GM12892 (cell line): ENCODE results near the gene AQP7. TPM values are rescaled to one million over a fixed set of nuclear protein-coding genes. Genes with fewer than 3 reads are reported as not detected.
"Not testable (repeated sequence)": the region's sequence is repeated elsewhere in the genome, so short reads cannot be mapped to it uniquely, and the experiment has no call there.

Experiments used
- DNase-seq: peaks from one replicate; pipeline ENCODE4 v3.0.0; 2011; ENCODE audit not compliant: insufficient read length
- FAIRE-seq: peaks from 2 replicates; lab custom pipeline; 2011; peaks lifted over from hg19 to GRCh38; lab: Jason Lieb, UNC
- POLR2A ChIP-seq: IDR thresholded peaks from 2 replicates; pipeline ENCODE4 v1.6.1; 2011; ENCODE audit warnings: low read depth, low read length, control low read depth
- POLR2AphosphoS5 ChIP-seq: IDR thresholded peaks from 2 replicates; pipeline ENCODE4 v1.6.1; 2011; ENCODE audit warnings: low read depth, low read length, control low read depth
- TAF1 ChIP-seq: IDR thresholded peaks from 2 replicates; pipeline ENCODE4 v1.6.1; 2011; ENCODE audit warnings: low read depth, mild to moderate bottlenecking, control low read depth, low read length, borderline replicate concordance
- polyA plus RNA-seq: library from polyadenylated mRNA; unstranded; fragments of >200 nt; gene quantifications from one replicate; pipeline ENCODE4 v1.2.1, GENCODE V29; 2012; ENCODE audit warnings: missing spikeins, inconsistent platforms; ENCODE audit not compliant: missing spikeins

The AQP7 gene
- polyA plus RNA-seq = 0.15 TPM

- not testable (repeated sequence) for DNase-seq, FAIRE-seq
These were observed at the start of gene AQP7 for GRCh38 chr9:33402371-33402770. AQP7 (minus strand) TSS chr9:33402568; CDS start chr9:33401262, 1,306 bp downstream.

GRCh38 chr9:33450621-33451146, 48.3 kb upstream of the AQP7 start:
- TF ChIP-seq TAF1 (no peak), POLR2AphosphoS5 (no peak), POLR2A (no peak)
- DNase-seq (no peak), FAIRE-seq (no peak)

DNA sequence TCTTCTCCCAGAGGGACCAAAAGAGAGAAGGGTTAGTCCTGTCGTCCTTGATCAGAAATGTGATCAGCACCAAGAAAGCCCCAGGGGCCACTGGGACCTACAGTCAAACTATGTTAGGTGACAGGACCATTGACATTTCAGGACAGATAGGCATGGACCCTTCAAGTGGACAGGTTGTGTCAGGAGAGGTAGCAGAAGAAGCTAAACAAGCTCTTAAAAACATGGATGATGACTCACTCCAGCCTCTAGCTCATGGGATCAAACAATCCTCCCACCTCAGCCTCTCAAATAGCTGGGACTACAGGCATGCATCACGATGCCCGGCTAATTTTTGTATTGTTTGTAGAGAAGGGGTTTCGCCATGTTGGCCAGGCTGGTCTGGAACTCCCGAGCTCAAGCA, 47.3 kb upstream of the AQP7 start:
- no peak for TF ChIP-seq TAF1
- no peak for TF ChIP-seq POLR2A
- no peak for TF ChIP-seq POLR2AphosphoS5
- FAIRE-seq (no peak), DNase-seq (no peak)

- peak; percentile 37 for DNase-seq
- no peak for TF ChIP-seq POLR2A
- no peak for TF ChIP-seq TAF1
- no peak for TF ChIP-seq POLR2AphosphoS5
These were observed 45.6 kb upstream of the AQP7 start for GRCh38 chr9:33447799-33448553.

DNA sequence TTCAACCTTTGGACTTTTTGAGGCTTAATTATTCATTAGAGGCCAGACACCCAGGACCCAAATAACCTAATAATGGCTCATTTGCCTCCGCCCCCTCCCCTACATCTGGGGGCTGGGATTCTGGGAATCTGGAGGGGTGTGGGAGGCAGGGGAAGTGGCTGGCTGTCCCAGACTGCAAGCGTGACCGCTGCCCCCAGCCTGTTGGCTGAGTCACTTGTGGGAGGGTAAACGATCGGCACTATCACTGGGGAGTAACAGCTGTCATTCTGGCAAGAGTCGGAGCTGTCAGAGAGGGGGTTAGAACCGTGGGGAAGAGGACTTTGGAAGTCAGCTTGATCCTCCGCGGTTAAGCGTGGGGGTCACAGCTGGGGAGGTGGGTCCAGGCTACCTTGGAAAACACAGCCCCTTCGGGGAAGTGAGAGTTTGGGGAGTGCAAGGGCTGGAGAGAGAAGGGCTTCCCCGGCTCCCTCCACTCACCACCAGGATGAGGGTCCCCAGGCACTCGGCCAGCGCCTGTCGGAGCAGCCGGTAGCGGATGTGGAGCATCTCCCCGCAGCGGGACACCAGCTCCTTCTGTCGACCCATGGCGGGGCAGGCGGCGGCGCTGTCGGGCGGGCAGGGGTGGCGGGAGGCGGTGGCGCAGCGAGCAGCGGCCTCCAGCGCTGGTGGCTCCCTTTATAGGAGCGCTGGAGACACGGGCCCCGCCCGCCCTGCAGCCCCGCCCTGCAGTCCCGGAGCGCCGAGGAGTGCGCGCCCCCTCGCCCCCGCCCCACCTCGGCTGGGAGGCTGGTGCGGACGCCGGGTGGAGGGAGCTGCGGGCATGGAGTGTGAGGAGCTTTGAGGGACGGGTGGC, 44.8 kb upstream of the AQP7 start, which contains the start of gene AQP3:
Gene AQP3 (minus strand): TSS at position 648 of the 853 bp plus-strand sequence. CDS start 63 bp downstream, at position 585.
- FAIRE-seq (peak; percentile 5), DNase-seq (peak; percentile 58)
- no peak for TF ChIP-seq POLR2AphosphoS5
- no peak for TF ChIP-seq TAF1
- TF ChIP-seq POLR2A = no peak

More at GRCh38 chr9:33447799-33448553, 45.6 kb upstream of the AQP7 start:
- peak; percentile 64 for FAIRE-seq

DNA sequence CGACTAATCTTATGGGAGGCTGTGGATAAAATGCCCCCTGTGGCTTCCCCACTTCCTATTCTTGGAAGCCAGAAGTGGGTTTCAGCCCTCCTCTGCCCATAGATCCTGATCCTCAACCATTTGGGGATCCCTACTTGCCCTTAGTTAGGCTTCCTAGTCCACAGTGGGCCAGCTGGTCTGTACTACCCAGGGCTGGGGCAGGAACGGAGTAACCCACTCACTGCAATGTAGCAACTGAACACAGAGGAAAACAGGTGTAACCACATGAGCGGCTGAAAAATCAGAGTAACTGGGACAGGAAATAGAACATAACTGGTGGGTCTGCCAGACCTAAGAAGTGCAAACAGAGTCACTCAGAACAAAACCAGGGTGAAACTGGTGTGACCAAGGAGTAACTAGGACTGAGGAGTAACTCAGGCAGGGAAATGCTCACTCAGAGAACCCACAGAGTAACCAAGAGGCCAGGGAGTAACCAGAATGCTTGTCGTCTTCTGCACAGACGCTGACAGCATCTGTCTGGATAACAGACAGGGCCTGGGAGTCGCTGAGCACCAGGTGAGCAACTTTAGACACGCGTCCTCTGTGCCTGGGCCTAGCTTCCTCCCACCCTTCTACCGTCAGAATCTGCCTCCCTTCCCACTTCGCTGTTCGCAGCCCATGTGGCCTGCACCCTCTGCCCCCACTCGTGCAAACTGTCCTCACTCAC, 44.0 kb upstream of the AQP7 start:
- FAIRE-seq = peak; percentile 98

GRCh38 chr9:33445389-33446239, 43.2 kb upstream of the AQP7 start:
- peak; percentile 14 for FAIRE-seq
- no peak for TF ChIP-seq POLR2A
- no peak for TF ChIP-seq POLR2AphosphoS5
- TF ChIP-seq TAF1 = no peak
- no peak for DNase-seq

More for the DNA sequence above, 44.0 kb upstream of the AQP7 start:
- peak; percentile 64 for DNase-seq
- TF ChIP-seq POLR2AphosphoS5 (no peak), POLR2A (no peak), TAF1 (no peak)

GRCh38 chr9:33443464-33444154, 41.2 kb upstream of the AQP7 start:
- DNase-seq (no peak), FAIRE-seq (no peak)
- TF ChIP-seq POLR2A (no peak), TAF1 (no peak), POLR2AphosphoS5 (no peak)

DNA sequence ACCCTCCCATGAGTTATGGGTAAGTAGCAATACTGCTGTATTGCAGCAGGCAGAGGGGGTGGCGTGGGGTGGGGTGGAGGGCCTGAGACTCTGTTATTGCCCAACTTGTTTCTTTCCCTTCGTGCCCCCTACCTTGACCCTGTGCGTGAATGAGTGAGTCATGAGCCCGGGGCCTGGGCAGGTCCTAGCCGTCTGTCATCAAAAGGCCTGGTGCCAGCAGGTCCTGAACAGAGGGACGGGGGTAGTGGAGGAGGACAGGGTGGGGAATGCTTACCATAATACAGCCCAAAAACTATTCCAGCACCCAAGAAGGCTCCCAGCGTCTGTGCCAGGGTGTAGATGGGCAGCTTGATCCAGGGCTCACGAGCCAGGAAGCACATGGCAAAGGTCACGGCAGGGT, 40.7 kb upstream of the AQP7 start:
- no peak for TF ChIP-seq TAF1
- TF ChIP-seq POLR2A = no peak
- no peak for TF ChIP-seq POLR2AphosphoS5
- no peak for FAIRE-seq
- DNase-seq = no peak

GRCh38 chr9:33442125-33442524, 39.8 kb upstream of the AQP7 start:
- no peak for FAIRE-seq
- TF ChIP-seq POLR2A (no peak), TAF1 (no peak), POLR2AphosphoS5 (no peak)
- DNase-seq = no peak
